Left lung (tissue), 10 donors: ENCODE data around the gene IFT81. TPM values are rescaled to one million over a fixed set of nuclear protein-coding genes. Genes with fewer than 3 reads are reported as not detected.
"Not testable (repeated sequence)": the region's sequence is repeated elsewhere in the genome, so short reads cannot be mapped to it uniquely, and the experiment has no call there.

Experiments
- ATAC-seq: fragments of 200-7000 bp; cut with Tn5 transposase; one replicate; pipeline ENCODE4 v1.9.1; 2020; ENCODE audit warnings: moderate library complexity
- DNase-seq, 4 donors: peaks; one replicate each; pipeline ENCODE4 v3.0.0-alpha.2; 2013 to 2020
- H3K27ac ChIP-seq, 2 donors: fragments of 200-600 bp; sonication (generic) in 1 of 2; one replicate each; pipeline versions ENCODE4 v1.5.0 to v1.8.0; 2020 to 2021
- H3K27me3 ChIP-seq, 2 donors: fragments of 200-600 bp; sonication (generic) in 1 of 2; one replicate each; pipeline versions ENCODE4 v1.5.0 to v1.8.0; 2020 to 2021
- H3K36me3 ChIP-seq, 2 donors: fragments of 200-600 bp; sonication (generic) in 1 of 2; one replicate each; pipeline versions ENCODE4 v1.5.0 to v1.8.0; 2020 to 2021
- H3K4me1 ChIP-seq, 2 donors: fragments of 200-600 bp; one replicate each; pipeline ENCODE4 v1.8.0; 2021
- H3K4me3 ChIP-seq, 2 donors: fragments of 200-600 bp; sonication (generic) in 1 of 2; one replicate each; pipeline versions ENCODE4 v1.5.0 to v1.8.0; 2020 to 2021; ENCODE audit warnings: mild to moderate bottlenecking in 1 of 2
- H3K9me3 ChIP-seq, 2 donors: fragments of 200-600 bp; sonication (generic) in 1 of 2; one replicate each; pipeline versions ENCODE4 v1.5.0 to v1.8.0; 2020 to 2021
- intact Hi-C, 2 donors: fragments of 100-400 bp; cut with DNase I; formaldehyde crosslinking; loops; one replicate each; pipeline versions ENCODE4 v1.11.2 to v1.14.2; 2022
- polyA plus RNA-seq, 6 donors: library from polyadenylated mRNA; unstranded; fragments of 120-200 nt; gene quantifications; one replicate each; pipeline ENCODE4 v1.2.1, GENCODE V29; 2013; ENCODE audit not compliant: insufficient read length in 6 of 6
- total RNA-seq, 2 donors: library from RNA; stranded (reverse); fragmentation: NEBNext Ultra II Directional; extraction: Animal tissue kit (Norgen Biotek cat#: 25700); gene quantifications; one replicate each; pipeline ENCODE4 v1.2.1, GENCODE V29; 2021
- TF ChIP-seq, protein P1 (sequence below), 2 donors: fragments of 200-600 bp; sonication (generic) in 1 of 2; IDR thresholded peaks; one replicate each; pipeline versions ENCODE4 v1.5.0 to v1.8.0; 2021; ENCODE audit warnings: antibody characterized with exemption in 2 of 2
- donor health status: DM: no; HTN: yes; CAD: no.
- donor health status: DM: no; HTN: no; CAD: no.

Gene IFT81
- total and polyA plus RNA-seq, 8 donors: 11.0 to 47.6 (median 40.8) TPM

GRCh38 chr12:110079477-110080400, 44.4 kb upstream of the IFT81 start:
- Histone ChIP-seq H3K27ac (peak overlapping the region; percentile 57 to 76), H3K4me1 (peaks cover 2 to 12% of the 10 kb centered on the region in 2 donors), H3K27me3 (no peaks in the 10 kb centered on the region), H3K9me3 (no peaks in the 10 kb centered on the region), H3K36me3 (no peaks in the 10 kb centered on the region), H3K4me3 (peak overlapping the region in 1 of 2 donors; percentile 6)
- TF ChIP-seq, protein P1, sequence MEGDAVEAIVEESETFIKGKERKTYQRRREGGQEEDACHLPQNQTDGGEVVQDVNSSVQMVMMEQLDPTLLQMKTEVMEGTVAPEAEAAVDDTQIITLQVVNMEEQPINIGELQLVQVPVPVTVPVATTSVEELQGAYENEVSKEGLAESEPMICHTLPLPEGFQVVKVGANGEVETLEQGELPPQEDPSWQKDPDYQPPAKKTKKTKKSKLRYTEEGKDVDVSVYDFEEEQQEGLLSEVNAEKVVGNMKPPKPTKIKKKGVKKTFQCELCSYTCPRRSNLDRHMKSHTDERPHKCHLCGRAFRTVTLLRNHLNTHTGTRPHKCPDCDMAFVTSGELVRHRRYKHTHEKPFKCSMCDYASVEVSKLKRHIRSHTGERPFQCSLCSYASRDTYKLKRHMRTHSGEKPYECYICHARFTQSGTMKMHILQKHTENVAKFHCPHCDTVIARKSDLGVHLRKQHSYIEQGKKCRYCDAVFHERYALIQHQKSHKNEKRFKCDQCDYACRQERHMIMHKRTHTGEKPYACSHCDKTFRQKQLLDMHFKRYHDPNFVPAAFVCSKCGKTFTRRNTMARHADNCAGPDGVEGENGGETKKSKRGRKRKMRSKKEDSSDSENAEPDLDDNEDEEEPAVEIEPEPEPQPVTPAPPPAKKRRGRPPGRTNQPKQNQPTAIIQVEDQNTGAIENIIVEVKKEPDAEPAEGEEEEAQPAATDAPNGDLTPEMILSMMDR (IDR thresholded peaks at IDR 0.05): no peak
- intact Hi-C loops: no loop called here
- ATAC-seq (peak; percentile 82), DNase-seq (peak in 3 of 4 donors; percentile 24 to 81 (median 64))

DNA sequence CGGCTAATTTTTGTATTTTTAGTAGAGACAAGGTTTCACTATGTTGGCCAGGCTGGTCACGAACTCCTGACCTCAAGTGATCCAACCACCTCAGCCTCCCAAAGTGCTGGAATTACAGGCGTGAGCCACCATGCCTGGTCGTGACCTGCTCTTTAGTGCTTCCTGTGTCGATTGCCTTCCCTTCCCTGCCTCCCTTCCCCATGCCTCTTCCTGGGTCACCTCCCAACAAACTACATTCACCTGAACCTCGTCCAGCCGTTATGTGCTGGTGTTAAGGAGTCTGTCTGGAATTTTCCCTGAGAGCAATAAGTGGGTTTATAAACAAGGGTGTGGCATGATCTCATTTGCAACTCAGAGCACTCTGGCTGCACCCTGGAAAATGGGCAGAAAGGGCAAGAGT, 43.7 kb upstream of the IFT81 start:
- TF ChIP-seq, protein P1 (IDR thresholded peaks at IDR 0.05): no peak
- peak; percentile 68 for ATAC-seq
- Histone ChIP-seq H3K27me3 (no peaks in the 10 kb centered on the region), H3K4me3 (no peak overlapping the region), H3K27ac (peak overlapping the region; percentile 57 to 76), H3K9me3 (no peaks in the 10 kb centered on the region), H3K4me1 (peaks cover 2 to 12% of the 10 kb centered on the region in 2 donors), H3K36me3 (no peaks in the 10 kb centered on the region)
- peak in 1 of 4 donors; percentile 39 for DNase-seq
- intact Hi-C loops: no loop called here

DNA sequence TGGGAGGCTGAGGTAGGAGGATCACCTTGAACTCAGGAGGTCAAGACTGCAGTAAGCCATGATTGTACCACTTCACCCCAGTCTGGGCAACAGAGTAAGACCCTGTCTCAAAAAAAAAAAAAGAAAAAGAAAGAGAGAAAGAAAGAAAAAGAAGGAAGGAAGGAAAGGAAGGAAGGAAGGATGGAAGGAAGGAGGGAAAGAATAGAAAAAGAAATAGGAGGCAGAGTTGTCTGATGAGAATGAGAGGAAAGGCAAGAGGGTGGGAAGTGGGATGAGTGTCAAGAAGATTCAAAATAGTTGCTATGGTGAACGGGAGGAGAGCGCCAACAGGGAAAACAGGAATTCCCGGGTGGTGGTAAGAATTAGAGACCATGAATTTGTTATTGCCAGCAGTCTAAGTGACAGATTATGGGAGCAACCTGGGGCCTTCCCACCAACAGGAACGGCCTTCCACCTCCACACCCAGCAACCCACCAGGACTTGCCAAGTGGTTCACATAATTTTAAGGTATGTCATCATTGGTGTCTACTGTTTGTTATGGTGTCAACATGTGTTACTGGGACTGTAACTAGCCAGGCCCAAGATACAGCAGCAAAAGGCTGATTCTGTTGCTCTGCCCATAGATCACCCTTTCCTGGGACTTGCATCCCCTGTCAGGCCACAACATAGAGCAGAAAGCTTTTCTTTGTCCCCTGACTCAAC, 39.7 kb upstream of the IFT81 start:
- peaks cover 0 to 11% of the 10 kb centered on the region in 2 donors for H3K4me1 ChIP-seq
- no peak overlapping the region for H3K4me3 ChIP-seq
- no peak for ATAC-seq
- DNase-seq: no peak
- TF ChIP-seq, protein P1 (IDR thresholded peaks at IDR 0.05): no peak
- no peaks in the 10 kb centered on the region for H3K9me3 ChIP-seq
- no peak overlapping the region for H3K27ac ChIP-seq
- no peaks in the 10 kb centered on the region for H3K27me3 ChIP-seq
- H3K36me3 ChIP-seq: no peaks in the 10 kb centered on the region
- intact Hi-C loops: no loop called here

DNA sequence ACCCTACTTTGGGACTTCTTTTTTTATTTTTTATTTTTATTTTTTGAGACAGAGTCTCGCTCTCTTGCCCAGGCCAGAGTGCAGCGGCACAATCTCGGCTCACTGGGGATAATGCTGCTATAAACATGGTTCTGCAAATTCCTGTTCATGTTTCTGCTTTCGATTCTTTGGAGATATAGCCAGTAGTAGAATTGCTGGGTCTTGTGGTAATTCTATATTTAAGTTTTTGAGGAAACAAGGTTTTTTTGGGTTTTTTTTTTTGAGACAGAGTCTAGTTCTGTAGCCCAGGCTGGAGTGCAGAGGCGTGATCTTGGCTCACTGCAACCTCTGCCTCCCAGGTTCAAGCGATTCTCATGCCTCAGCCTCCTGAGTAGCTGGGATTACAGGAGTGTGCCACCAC, 35.9 kb upstream of the IFT81 start:
- peak; percentile 23 for ATAC-seq
- H3K4me1 ChIP-seq, H3K9me3 ChIP-seq, H3K4me3 ChIP-seq, H3K27me3 ChIP-seq, H3K36me3 ChIP-seq, intact Hi-C loops, DNase-seq: not testable (repeated sequence)
- peak overlapping the region; percentile 19 to 34 for H3K27ac ChIP-seq

DNA sequence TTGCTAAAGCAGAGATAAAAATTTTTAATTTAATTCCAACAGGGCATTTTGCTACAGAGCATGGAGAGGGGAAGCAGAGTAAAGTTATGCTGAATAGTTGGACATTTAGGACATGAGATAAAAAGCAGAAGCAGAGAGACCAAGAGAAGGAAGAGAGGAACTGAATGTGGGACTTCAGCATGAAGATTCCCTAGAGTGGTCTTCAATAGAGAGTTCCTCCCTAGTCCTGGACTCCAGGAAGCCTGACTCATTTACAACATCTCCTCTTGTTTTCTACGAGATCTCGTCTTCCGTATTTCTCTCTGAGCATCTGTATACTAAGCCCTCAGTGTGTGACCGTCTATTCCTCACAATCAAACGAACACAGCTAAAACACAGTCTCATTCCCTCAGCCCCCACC, 35.2 kb upstream of the IFT81 start:
- TF ChIP-seq, protein P1 (IDR thresholded peaks at IDR 0.05): no peak
- H3K4me1 ChIP-seq: no peaks in the 10 kb centered on the region
- intact Hi-C loops: no loop called here
- no peaks in the 10 kb centered on the region for H3K36me3 ChIP-seq
- no peaks in the 10 kb centered on the region for H3K27me3 ChIP-seq
- peak; percentile 65 for ATAC-seq
- H3K4me3 ChIP-seq: no peak overlapping the region
- DNase-seq: no peak
- H3K9me3 ChIP-seq: no peaks in the 10 kb centered on the region
- H3K27ac ChIP-seq: peak overlapping the region; percentile 19 to 34
